Thyroid gland (tissue), 4 donors: Measurements from ENCODE around the gene ADAMTS2. TPM values are rescaled to one million over a fixed set of nuclear protein-coding genes. Genes with fewer than 3 reads are reported as not detected.

Experiments used
- DNase-seq, 2 donors: peaks; one replicate each; pipeline ENCODE4 v3.0.0-alpha.2; 2019
- H3K27ac ChIP-seq, 3 donors: fragments of 200-600 bp; sonication (generic); 1 replicate in 2 of 3; 2 replicates in 1 of 3; pipeline ENCODE4 v1.5.1; 2016 to 2019; ENCODE audit warnings: mild to moderate bottlenecking in 1 of 3, moderate library complexity in 1 of 3
- H3K27me3 ChIP-seq: fragments of 200-600 bp; sonication (generic); one replicate; pipeline ENCODE4 v1.5.1; 2019
- H3K36me3 ChIP-seq, 2 donors: fragments of 200-600 bp; sonication (generic); one replicate each; pipeline ENCODE4 v1.5.1; 2016 to 2019
- H3K4me1 ChIP-seq, 2 donors: fragments of 200-600 bp; sonication (generic); one replicate each; pipeline ENCODE4 v1.5.1; 2017 to 2019
- H3K4me3 ChIP-seq, 3 donors: fragments of 200-600 bp; sonication (generic); replicated peaks in 1 of 3; 1 replicate in 2 of 3; 2 replicates in 1 of 3; pipeline ENCODE4 v1.5.1; 2016; ENCODE audit warnings: mild to moderate bottlenecking in 1 of 3
- H3K9me3 ChIP-seq: fragments of 200-600 bp; sonication (generic); one replicate; pipeline ENCODE4 v1.5.1; 2017
- POLR2A ChIP-seq, 2 donors: fragments of 450-650 bp; IDR thresholded peaks; one replicate each; pipeline ENCODE4 v1.6.1; 2017; ENCODE audit warnings: antibody characterized with exemption in 2 of 2, mild to moderate bottlenecking in 2 of 2, moderate library complexity in 1 of 2
- WGBS, 2 donors: methylation state at CpG; one replicate each; pipeline ENCODE4 v1.1.5; 2017; 5-methylcytosine and 5-hydroxymethylcytosine counted together
- intact Hi-C: fragments of 100-400 bp; cut with DNase I; formaldehyde crosslinking; loops from one replicate; pipeline ENCODE4 v1.15.1; 2023
- total RNA-seq, 4 donors: library from RNA; depleted of rRNA; stranded (reverse); fragments of >200 nt; gene quantifications; one replicate each; pipeline ENCODE4 v1.2.3, GENCODE V29; 2016
- TF ChIP-seq, protein P1 (sequence below), 6 experiments: fragments of 200-600 bp in 3 of 6; fragments of 450-650 bp in 3 of 6; sonication (generic) in 3 of 6; IDR thresholded peaks; one replicate each; pipeline ENCODE4 v1.5.1; 2016 to 2019; ENCODE audit warnings: antibody characterized with exemption in 6 of 6, mild to moderate bottlenecking in 2 of 6, inconsistent platforms in 1 of 6, moderate library complexity in 1 of 6

The ADAMTS2 gene
- total RNA-seq, 4 donors from 2014 or later, result 3.5 to 16.2 (median 7.3) TPM

DNA sequence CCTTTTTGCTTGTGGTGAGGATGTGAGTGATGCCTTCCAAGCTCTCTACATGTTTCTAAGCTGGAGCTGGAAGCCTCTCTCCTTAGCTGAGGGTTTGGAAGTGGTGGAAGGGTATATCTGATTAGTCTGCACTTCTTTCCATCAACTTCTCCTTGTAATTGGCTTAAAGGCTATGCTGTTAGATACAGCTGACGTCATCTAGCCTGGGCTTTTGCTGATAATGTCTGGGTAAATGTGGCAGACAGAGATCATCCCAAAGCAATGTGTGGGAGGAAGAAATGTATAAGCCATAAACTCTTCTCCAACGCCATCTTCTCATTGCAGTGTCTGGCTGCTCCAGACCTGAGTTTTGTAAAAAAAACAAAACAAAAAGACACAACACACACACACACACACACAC lies 255.8 kb downstream of the ADAMTS2 start:
- WGBS, 2 donors, result 82 to 90% methylated on average over 2 of the region's 2 CpGs
- H3K9me3 ChIP-seq, result no peaks in the 10 kb centered on the region

GRCh38 chr5:179080724-179081123 lies 264.5 kb downstream of the ADAMTS2 start:
- Histone ChIP-seq H3K27me3 (no peaks in the 10 kb centered on the region), H3K27ac (no peak overlapping the region), H3K4me1 (no peaks in the 10 kb centered on the region), H3K36me3 (peaks cover 41 to 43% of the 10 kb centered on the region in 2 donors), H3K9me3 (no peaks in the 10 kb centered on the region), H3K4me3 (no peak overlapping the region)
- intact Hi-C loops, result loop anchor here (5.0 to 10.0 kb wide), 2 partner anchors 143 to 1174 kb away; no protein-coding TSS in a partner anchor
- 97% methylated on average over 4 of the region's 4 CpGs for WGBS, 2 donors
- TF ChIP-seq POLR2A (IDR thresholded peaks at IDR 0.05), result no peak
- TF ChIP-seq, protein P1, sequence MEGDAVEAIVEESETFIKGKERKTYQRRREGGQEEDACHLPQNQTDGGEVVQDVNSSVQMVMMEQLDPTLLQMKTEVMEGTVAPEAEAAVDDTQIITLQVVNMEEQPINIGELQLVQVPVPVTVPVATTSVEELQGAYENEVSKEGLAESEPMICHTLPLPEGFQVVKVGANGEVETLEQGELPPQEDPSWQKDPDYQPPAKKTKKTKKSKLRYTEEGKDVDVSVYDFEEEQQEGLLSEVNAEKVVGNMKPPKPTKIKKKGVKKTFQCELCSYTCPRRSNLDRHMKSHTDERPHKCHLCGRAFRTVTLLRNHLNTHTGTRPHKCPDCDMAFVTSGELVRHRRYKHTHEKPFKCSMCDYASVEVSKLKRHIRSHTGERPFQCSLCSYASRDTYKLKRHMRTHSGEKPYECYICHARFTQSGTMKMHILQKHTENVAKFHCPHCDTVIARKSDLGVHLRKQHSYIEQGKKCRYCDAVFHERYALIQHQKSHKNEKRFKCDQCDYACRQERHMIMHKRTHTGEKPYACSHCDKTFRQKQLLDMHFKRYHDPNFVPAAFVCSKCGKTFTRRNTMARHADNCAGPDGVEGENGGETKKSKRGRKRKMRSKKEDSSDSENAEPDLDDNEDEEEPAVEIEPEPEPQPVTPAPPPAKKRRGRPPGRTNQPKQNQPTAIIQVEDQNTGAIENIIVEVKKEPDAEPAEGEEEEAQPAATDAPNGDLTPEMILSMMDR (IDR thresholded peaks at IDR 0.05), result no peak
- no peak for DNase-seq

More for the DNA sequence above, 255.8 kb downstream of the ADAMTS2 start:
- intact Hi-C loops, result loop anchor here (10.0 kb wide), 1 partner anchor 1165 kb away; no protein-coding TSS in a partner anchor
- TF ChIP-seq POLR2A (IDR thresholded peaks at IDR 0.05), result no peak
- TF ChIP-seq, protein P1 (IDR thresholded peaks at IDR 0.05), result no peak
- H3K27me3 ChIP-seq, result no peaks in the 10 kb centered on the region
- no peak overlapping the region for H3K4me3 ChIP-seq
- H3K36me3 ChIP-seq, result no peaks in the 10 kb centered on the region
- H3K27ac ChIP-seq, result no peak overlapping the region
- H3K4me1 ChIP-seq, result no peaks in the 10 kb centered on the region
- DNase-seq, result no peak

DNA sequence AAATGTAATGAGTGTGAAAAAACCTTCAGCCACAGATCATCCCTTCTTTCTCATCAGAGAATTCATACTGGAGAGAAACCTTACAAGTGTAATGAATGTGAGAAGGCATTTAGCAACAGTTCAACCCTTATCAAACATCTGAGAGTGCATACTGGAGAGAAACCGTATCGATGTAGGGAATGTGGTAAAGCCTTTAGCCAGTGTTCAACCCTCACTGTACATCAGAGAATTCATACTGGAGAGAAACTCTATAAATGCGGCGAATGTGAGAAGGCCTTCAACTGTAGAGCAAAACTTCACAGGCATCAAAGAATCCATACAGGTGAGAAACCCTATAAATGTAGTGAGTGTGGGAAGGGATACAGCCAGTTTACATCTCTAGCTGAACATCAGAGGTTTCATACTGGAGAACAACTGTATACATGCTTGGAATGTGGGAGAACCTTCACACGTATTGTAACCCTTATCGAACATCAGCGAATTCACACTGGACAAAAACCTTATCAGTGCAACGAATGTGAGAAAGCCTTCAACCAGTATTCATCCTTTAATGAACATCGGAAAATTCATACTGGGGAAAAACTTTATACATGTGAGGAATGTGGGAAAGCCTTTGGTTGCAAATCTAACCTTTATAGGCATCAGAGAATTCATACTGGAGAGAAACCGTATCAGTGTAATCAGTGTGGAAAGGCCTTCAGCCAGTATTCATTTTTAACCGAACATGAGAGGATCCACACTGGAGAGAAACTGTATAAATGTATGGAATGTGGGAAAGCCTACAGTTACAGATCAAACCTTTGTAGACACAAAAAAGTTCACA lies 265.9 kb downstream of the ADAMTS2 start:
- H3K4me1 ChIP-seq, result no peaks in the 10 kb centered on the region
- DNase-seq, result no peak
- H3K27me3 ChIP-seq, result no peaks in the 10 kb centered on the region
- no peaks in the 10 kb centered on the region for H3K9me3 ChIP-seq
- TF ChIP-seq, protein P1 (IDR thresholded peaks at IDR 0.05), result no peak
- no peak for TF ChIP-seq POLR2A (IDR thresholded peaks at IDR 0.05)
- no peak overlapping the region for H3K4me3 ChIP-seq
- intact Hi-C loops, result loop anchor here (10.0 kb wide), 1 partner anchor 365 kb away; no protein-coding TSS in a partner anchor
- 95 to 98% methylated on average over 11 of the region's 11 CpGs for WGBS, 2 donors
- H3K36me3 ChIP-seq, result peaks cover 41 to 45% of the 10 kb centered on the region in 2 donors
- H3K27ac ChIP-seq, result no peak overlapping the region

DNA sequence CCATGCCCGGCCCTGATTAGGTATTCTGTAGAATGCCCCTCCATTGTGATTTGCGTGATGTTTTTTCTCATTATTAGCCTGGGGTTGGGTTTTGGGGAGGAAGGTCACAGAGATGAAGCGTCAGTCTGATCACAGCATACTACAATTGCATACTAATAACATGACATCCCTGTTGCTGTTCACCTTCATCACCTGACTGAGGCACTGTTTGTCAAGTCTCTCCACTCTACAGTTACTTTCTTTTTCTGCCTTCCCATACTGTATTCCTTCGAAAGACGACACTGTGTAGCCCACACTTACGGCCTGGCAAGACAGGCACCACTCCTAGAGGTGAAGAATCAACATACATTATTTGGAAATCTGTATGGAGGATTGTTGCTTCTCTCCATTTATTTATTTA lies 279.6 kb downstream of the ADAMTS2 start:
- Histone ChIP-seq H3K27ac (no peak overlapping the region), H3K36me3 (peaks cover 23 to 32% of the 10 kb centered on the region in 2 donors), H3K4me1 (peaks cover 6 to 7% of the 10 kb centered on the region in 2 donors), H3K9me3 (no peaks in the 10 kb centered on the region), H3K27me3 (no peaks in the 10 kb centered on the region), H3K4me3 (no peak overlapping the region)
- intact Hi-C loops, result no loop called here
- TF ChIP-seq, protein P1 (IDR thresholded peaks at IDR 0.05), result no peak
- no peak for TF ChIP-seq POLR2A (IDR thresholded peaks at IDR 0.05)
- WGBS, 2 donors, result 96 to 98% methylated on average over 6 of the region's 6 CpGs
- DNase-seq, result no peak

GRCh38 chr5:179061025-179061424 lies 284.2 kb downstream of the ADAMTS2 start:
- WGBS, 2 donors, result 73 to 78% methylated on average over 14 to 18 of the region's 19 CpGs
- Histone ChIP-seq H3K4me1 (peaks cover 6 to 7% of the 10 kb centered on the region in 2 donors), H3K9me3 (no peaks in the 10 kb centered on the region), H3K27ac (no peak overlapping the region), H3K27me3 (no peaks in the 10 kb centered on the region), H3K4me3 (peak overlapping the region; percentile 66 to 88 (median 72)), H3K36me3 (peaks cover 3 to 12% of the 10 kb centered on the region in 2 donors)
- intact Hi-C loops, result no loop called here
- no peak for TF ChIP-seq POLR2A (IDR thresholded peaks at IDR 0.05)
- TF ChIP-seq, protein P1 (IDR thresholded peaks at IDR 0.05), result no peak
- no peak for DNase-seq
